ENCODE measurements around the gene TMEM213.
"Not testable (repeated sequence)": the region's sequence is repeated elsewhere in the genome, so short reads cannot be mapped to it uniquely, and the experiment has no call there.

The TMEM213 gene

GRCh38 chr7:138797046-138797445 lies 748 bp upstream of the TMEM213 start:
- DNase-seq (ENCODE audit: low spot score), result not testable (repeated sequence)

- DNase-seq (ENCODE audit: low spot score), result no peak
Measured at GRCh38 chr7:138798836-138799235, 1.0 kb downstream of the TMEM213 start.

GRCh38 chr7:138799336-138800000 lies 1.7 kb downstream of the TMEM213 start:
- DNase-seq (ENCODE audit: low spot score), result no peak

GRCh38 chr7:138801256-138801655 lies 3.5 kb downstream of the TMEM213 start:
- no peak for DNase-seq (ENCODE audit: low spot score)

- no peak for DNase-seq (ENCODE audit: low spot score)
Measured at GRCh38 chr7:138802706-138803105, 4.9 kb downstream of the TMEM213 start.

GRCh38 chr7:138804618-138805017 lies 6.8 kb downstream of the TMEM213 start:
- no peak for DNase-seq (ENCODE audit: low spot score)

GRCh38 chr7:138809346-138809745 lies 11.6 kb downstream of the TMEM213 start:
- no peak for DNase-seq (ENCODE audit: low spot score)

- not testable (repeated sequence) for DNase-seq (ENCODE audit: low spot score)
Measured at GRCh38 chr7:138811327-138811726, 13.5 kb downstream of the TMEM213 start.

GRCh38 chr7:138813945-138814344 lies 16.2 kb downstream of the TMEM213 start:
- DNase-seq (ENCODE audit: low spot score), result no peak

GRCh38 chr7:138814816-138815332 lies 17.1 kb downstream of the TMEM213 start:
- DNase-seq (ENCODE audit: low spot score), result no peak

- DNase-seq (ENCODE audit: low spot score), result no peak
Measured at GRCh38 chr7:138816650-138817049, 18.9 kb downstream of the TMEM213 start.

- no peak for DNase-seq (ENCODE audit: low spot score)
Measured at GRCh38 chr7:138819625-138820024, 21.8 kb downstream of the TMEM213 start.

GRCh38 chr7:138821912-138822311 lies 24.1 kb downstream of the TMEM213 start:
- DNase-seq (ENCODE audit: low spot score), result no peak

GRCh38 chr7:138822867-138823535 lies 25.2 kb downstream of the TMEM213 start:
- no peak for DNase-seq (ENCODE audit: low spot score)

GRCh38 chr7:138825049-138825721 lies 27.4 kb downstream of the TMEM213 start:
- no peak for DNase-seq (ENCODE audit: low spot score)

GRCh38 chr7:138828302-138828701 lies 30.5 kb downstream of the TMEM213 start:
- no peak for DNase-seq (ENCODE audit: low spot score)

GRCh38 chr7:138829335-138829734 lies 31.5 kb downstream of the TMEM213 start:
- DNase-seq (ENCODE audit: low spot score), result no peak

GRCh38 chr7:138832966-138833365 lies 35.2 kb downstream of the TMEM213 start:
- DNase-seq (ENCODE audit: low spot score), result no peak

GRCh38 chr7:138833596-138833995 lies 35.8 kb downstream of the TMEM213 start:
- DNase-seq (ENCODE audit: low spot score), result no peak

- no peak for DNase-seq (ENCODE audit: low spot score)
Measured at GRCh38 chr7:138834583-138834982, 36.8 kb downstream of the TMEM213 start.

- no peak for DNase-seq (ENCODE audit: low spot score)
Measured at GRCh38 chr7:138835087-138835486, 37.3 kb downstream of the TMEM213 start.

- DNase-seq (ENCODE audit: low spot score), result no peak
Measured at GRCh38 chr7:138837627-138838026, 39.8 kb downstream of the TMEM213 start.

GRCh38 chr7:138838166-138838565 lies 40.4 kb downstream of the TMEM213 start:
- DNase-seq (ENCODE audit: low spot score), result no peak
